MV-4-11 (cell line): Measurements from ENCODE around the gene TBX4.

Experiments used
- DNase-seq: peaks from one replicate; lab custom pipeline; 2025; lab: John Stamatoyannopoulos, UW

Gene TBX4

GRCh38 chr17:61465550-61466237, 13.5 kb downstream of the TBX4 start:
- DNase-seq, result peak; percentile 6

DNA sequence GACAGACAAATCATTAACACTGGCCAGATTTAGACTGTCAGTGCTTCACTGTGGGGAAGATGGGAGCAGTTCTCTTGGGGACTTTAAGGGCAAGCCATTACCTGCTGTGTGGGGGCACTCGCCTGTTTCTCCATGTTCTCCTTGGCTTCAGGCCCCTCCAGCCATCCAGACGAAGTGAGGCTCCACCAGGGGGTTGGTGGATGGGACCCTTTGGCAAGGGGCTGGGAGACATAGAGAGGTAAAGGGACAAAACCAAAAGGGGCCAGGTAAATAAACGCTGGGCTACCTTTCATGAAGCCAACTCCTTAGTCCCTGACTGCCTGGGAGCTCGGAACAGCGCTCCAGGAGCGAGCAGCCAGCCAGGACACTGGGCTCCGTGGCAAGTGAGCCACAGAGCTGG, 14.0 kb downstream of the TBX4 start:
- DNase-seq, result no peak

- peak; percentile 74 for DNase-seq
These were observed 15.4 kb downstream of the TBX4 start for GRCh38 chr17:61467416-61468262.

- no peak for DNase-seq
These were observed 16.2 kb downstream of the TBX4 start for GRCh38 chr17:61468263-61468907.

DNA sequence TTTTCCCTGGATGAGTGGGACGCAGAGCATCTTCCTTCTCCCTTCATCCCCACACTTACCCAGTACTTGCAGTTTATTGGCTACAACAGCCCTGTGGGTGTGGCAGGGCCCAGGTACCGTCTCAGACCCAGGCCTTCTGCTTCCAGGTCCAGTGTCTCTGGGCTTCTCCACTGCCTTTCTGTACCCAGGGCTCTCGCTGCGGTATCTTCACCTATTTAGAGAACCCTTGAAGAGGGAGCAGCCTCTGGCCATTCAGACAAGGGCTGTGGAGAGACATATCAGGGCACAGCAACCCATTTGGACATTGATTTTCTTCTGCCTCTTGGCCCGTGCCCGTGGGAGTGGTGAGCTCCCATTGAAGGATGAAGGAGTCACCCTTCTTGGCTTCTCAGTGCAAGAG, 17.3 kb downstream of the TBX4 start:
- DNase-seq, result no peak

DNA sequence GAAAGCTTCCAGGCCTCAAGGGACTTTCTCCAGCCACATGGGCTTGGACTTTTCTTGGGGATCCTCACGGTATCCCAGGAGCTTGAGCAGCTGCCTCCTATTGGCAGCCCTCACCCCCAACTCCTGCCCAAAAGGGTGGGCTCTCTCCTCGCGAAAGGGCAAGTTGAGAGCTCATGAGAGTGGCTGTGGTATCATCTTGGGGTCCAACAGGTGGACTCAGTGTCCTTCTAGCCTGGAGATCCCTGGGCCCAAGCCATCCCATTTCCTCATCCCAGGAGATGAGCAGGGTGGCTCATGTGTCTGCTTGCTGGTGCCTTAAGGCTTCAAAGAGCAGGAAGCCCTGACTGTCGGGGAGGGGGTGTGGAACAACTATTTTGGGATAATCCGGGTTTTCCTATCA, 17.7 kb downstream of the TBX4 start:
- DNase-seq, result no peak

DNA sequence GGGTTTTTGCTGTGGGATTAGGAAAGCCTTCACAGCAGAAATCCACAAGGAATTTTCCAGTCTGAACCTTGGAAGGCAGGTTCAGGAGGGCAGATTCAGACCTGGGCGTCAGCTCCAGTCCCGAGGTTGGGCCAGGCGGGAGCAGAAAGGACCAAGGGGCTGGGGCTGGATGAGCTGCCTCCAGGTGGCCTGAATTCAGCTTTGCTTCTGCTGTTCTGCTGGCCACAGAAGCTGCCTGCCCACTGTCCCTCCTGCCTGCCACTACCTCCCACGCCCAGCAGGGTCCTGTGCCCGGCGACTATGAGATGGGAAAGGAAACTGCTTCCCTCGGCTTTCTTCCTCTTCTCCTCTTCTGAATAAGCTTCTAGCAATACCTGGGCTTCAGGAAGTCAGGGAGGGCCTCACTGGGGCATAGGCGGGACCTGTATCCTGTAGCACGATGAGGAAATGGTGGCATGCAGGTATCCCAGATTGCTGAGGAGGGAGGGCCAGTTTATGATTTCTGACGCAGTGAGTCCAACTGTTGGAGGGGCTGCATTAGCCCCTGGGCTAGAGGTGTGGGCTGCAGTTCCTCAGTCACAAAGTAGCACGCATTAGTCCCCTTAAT, 18.4 kb downstream of the TBX4 start:
- DNase-seq, result no peak

GRCh38 chr17:61474235-61474927, 22.2 kb downstream of the TBX4 start:
- DNase-seq, result no peak

GRCh38 chr17:61474934-61475333, 22.7 kb downstream of the TBX4 start:
- DNase-seq, result no peak

- no peak for DNase-seq
These were observed 23.5 kb downstream of the TBX4 start for GRCh38 chr17:61475726-61476125.

- DNase-seq, result no peak
These were observed 24.4 kb downstream of the TBX4 start for GRCh38 chr17:61476476-61477203.

DNA sequence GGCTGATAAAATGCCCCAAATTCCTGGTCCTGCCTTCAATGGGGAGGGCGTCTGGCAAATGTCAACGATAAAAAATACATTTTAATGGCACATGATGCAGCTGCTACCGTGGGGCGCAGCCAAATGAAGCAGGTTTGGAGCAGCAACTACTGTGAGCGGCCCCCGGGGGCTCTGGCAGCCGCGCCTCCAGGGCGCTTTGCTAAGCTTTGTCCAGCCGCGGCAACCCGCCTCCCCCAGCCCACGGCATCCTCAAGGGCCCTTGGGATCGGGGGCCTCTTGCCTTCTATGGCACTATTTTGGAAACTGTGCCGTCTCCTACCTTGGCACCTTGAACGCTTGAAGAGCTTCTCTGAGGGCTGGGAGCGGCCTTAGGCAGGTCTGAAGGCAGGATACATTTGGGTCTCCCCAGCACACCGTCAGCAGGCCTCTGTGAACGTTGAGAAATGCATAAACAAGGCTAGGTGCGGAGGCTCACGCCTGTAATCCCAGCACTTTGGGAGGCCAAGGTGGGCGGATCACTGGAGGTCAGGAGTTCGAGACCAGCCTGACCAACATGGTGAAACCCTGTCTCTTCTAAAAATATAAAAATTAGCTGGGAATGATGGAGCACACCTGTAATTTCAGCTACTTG, 25.1 kb downstream of the TBX4 start:
- DNase-seq, result no peak

GRCh38 chr17:61478026-61478789, 26.0 kb downstream of the TBX4 start:
- no peak for DNase-seq

- DNase-seq, result no peak
These were observed 26.7 kb downstream of the TBX4 start for GRCh38 chr17:61478790-61479492.

- no peak for DNase-seq
These were observed 27.5 kb downstream of the TBX4 start for GRCh38 chr17:61479493-61480413.

GRCh38 chr17:61480414-61480807, 28.2 kb downstream of the TBX4 start:
- no peak for DNase-seq

- no peak for DNase-seq
These were observed 29.2 kb downstream of the TBX4 start for GRCh38 chr17:61481421-61481820.

DNA sequence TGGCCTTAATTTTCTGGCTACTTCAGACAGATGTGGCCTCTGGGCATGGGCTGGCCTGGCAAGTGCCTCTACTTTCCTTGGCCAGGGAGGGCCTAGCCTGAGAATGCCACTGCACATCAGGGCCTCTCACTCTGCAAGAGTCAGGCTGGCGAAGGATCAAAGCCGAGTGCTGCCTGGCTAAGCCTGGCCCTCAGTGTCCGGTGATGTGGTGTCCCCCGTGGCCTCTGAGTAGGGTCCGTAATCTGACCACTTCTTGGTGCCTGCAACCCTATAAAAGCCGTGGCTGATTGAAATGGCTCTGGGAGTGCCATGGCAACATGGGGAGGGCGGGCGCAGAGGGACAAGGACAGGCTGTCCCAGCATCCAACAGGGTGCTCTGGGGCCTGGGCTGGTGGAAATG, 30.2 kb downstream of the TBX4 start:
- DNase-seq, result no peak
